Measurements from ENCODE around the gene MSH5. TPM values are rescaled to one million over a fixed set of nuclear protein-coding genes. Genes with fewer than 3 reads are reported as not detected.

The MSH5 gene
- total RNA-seq, 1 experiment from 2014 or later = 51.0 TPM

GRCh38 chr6:31768363-31769257 is 28.8 kb downstream of the MSH5 start:
- Mint-ChIP-seq H3K4me3 (ENCODE audit: unreplicated experiment) (no peak overlapping the region), H3K36me3 (ENCODE audit: insufficient read depth, unreplicated experiment) (peaks cover 5% of the 10 kb centered on the region), H3K9me3 (ENCODE audit: unreplicated experiment) (no peaks in the 10 kb centered on the region), H3K27ac (ENCODE audit: unreplicated experiment) (no peak overlapping the region), H3K4me1 (ENCODE audit: low read depth, unreplicated experiment) (peaks cover 12% of the 10 kb centered on the region), H3K27me3 (ENCODE audit: insufficient read depth, unreplicated experiment) (no peaks in the 10 kb centered on the region)
- no peak for DNase-seq
- H3K4me3 ChIP-seq (ENCODE audit: low read depth, low read length) = no peak overlapping the region
- no TSS peak for BruUV-seq (replicated peaks)
- intact Hi-C loops (cut with micrococcal nuclease; ENCODE audit: unreplicated experiment) = loop anchor here (1.0 kb wide), 3 partner anchors 39 to 95 kb away; partner anchors contain the start of gene DDAH2
- CTCF ChIA-PET = interaction anchor here (1.3 to 2.5 kb wide), 5 partner anchors 23 to 88 kb away, joined by 4 to 32 read pairs (median 14); partner anchors contain the start of genes DDAH2, LY6G5C and MSH5
- 0 out of 2 replicates have a peak, but pooled peaks cover 1% of the 10 kb centered on the region for H3K36me3 ChIP-seq (ENCODE audit: control insufficient read depth, insufficient read depth, low read length)
- no peaks in the 10 kb centered on the region for H3K27me3 ChIP-seq (replicated peaks; ENCODE audit: control insufficient read depth, insufficient read depth, low read length)
- no peaks in the 10 kb centered on the region for H3K9me3 ChIP-seq
- H3K4me1 ChIP-seq = peaks cover 15% of the 10 kb centered on the region
- POLR2A ChIA-PET = interaction anchor here (1.3 to 1.8 kb wide), 3 partner anchors 28 to 39 kb away, joined by 6 to 10 read pairs (median 8); partner anchors contain the start of genes DDAH2 and MSH5
- no peak for TF ChIP-seq CTCF (IDR thresholded peaks at IDR 0.05; ENCODE audit: insufficient read depth in 1 of 2, low read depth in 1 of 2, low read length in 1 of 2, severe bottlenecking in 1 of 2, unreplicated experiment in 1 of 2)

- no peaks in the 10 kb centered on the region for H3K27me3 ChIP-seq (replicated peaks; ENCODE audit: control insufficient read depth, insufficient read depth, low read length)
- TF ChIP-seq CTCF (IDR thresholded peaks at IDR 0.05; ENCODE audit: insufficient read depth in 1 of 2, low read depth in 1 of 2, low read length in 1 of 2, severe bottlenecking in 1 of 2, unreplicated experiment in 1 of 2) = peak; percentile 85 to 87
- no peak overlapping the region for H3K4me3 ChIP-seq (ENCODE audit: low read depth, low read length)
- no peaks in the 10 kb centered on the region for H3K27me3 Mint-ChIP-seq (ENCODE audit: insufficient read depth, unreplicated experiment)
- ChIA-PET CTCF (interaction anchor here (0.5 to 2.5 kb wide), 26 partner anchors 9 to 189 kb away, joined by 3 to 32 read pairs (median 4); partner anchors contain the start of genes ABHD16A, C6orf47, DDAH2 and HSPA1B), POLR2A (interaction anchor here (0.6 to 1.8 kb wide), 4 partner anchors 20 to 40 kb away, joined by 3 to 10 read pairs (median 7); partner anchors contain the start of genes DDAH2 and MSH5)
- H3K9me3 ChIP-seq = no peaks in the 10 kb centered on the region
- no peaks in the 10 kb centered on the region for H3K36me3 ChIP-seq (ENCODE audit: control insufficient read depth, insufficient read depth, low read length)
- H3K4me1 ChIP-seq = peaks cover 15% of the 10 kb centered on the region
- no peaks in the 10 kb centered on the region for H3K9me3 Mint-ChIP-seq (ENCODE audit: unreplicated experiment)
- peaks cover 8% of the 10 kb centered on the region for H3K4me1 Mint-ChIP-seq (ENCODE audit: low read depth, unreplicated experiment)
- no peak overlapping the region for H3K27ac Mint-ChIP-seq (ENCODE audit: unreplicated experiment)
- peak; percentile 85 to 89 for DNase-seq
- no peaks in the 10 kb centered on the region for H3K36me3 Mint-ChIP-seq (ENCODE audit: insufficient read depth, unreplicated experiment)
- no TSS peak for BruUV-seq (replicated peaks)
- intact Hi-C loops (cut with micrococcal nuclease; ENCODE audit: unreplicated experiment) = loop anchor here (1.0 kb wide), 3 partner anchors 41 to 93 kb away; partner anchors contain the start of gene DDAH2
- H3K4me3 Mint-ChIP-seq (ENCODE audit: unreplicated experiment) = no peak overlapping the region
Measured at GRCh38 chr6:31769684-31770371, 30.0 kb downstream of the MSH5 start.

GRCh38 chr6:31770860-31771259 is 31.1 kb downstream of the MSH5 start:
- BruUV-seq (replicated peaks) = no TSS peak
- ChIA-PET CTCF (interaction anchor here (1.4 to 2.5 kb wide), 4 partner anchors 32 to 57 kb away, joined by 3 to 32 read pairs (median 17); partner anchors contain the start of genes DDAH2, HSPA1B and MSH5), POLR2A (interaction anchor here (0.6 to 0.7 kb wide), 2 partner anchors 25 to 30 kb away, joined by 3 to 4 read pairs; no protein-coding TSS in a partner anchor)
- Histone ChIP-seq H3K4me1 (peaks cover 15% of the 10 kb centered on the region), H3K4me3 (ENCODE audit: low read depth, low read length) (no peak overlapping the region), H3K27me3 (replicated peaks; ENCODE audit: control insufficient read depth, insufficient read depth, low read length) (no peaks in the 10 kb centered on the region), H3K36me3 (ENCODE audit: control insufficient read depth, insufficient read depth, low read length) (no peaks in the 10 kb centered on the region), H3K9me3 (no peaks in the 10 kb centered on the region)
- no peak for DNase-seq
- H3K27me3 Mint-ChIP-seq (ENCODE audit: insufficient read depth, unreplicated experiment) = no peaks in the 10 kb centered on the region
- no peaks in the 10 kb centered on the region for H3K36me3 Mint-ChIP-seq (ENCODE audit: insufficient read depth, unreplicated experiment)
- no peak overlapping the region for H3K4me3 Mint-ChIP-seq (ENCODE audit: unreplicated experiment)
- intact Hi-C loops (cut with micrococcal nuclease; ENCODE audit: unreplicated experiment) = no loop called here
- no peak overlapping the region for H3K27ac Mint-ChIP-seq (ENCODE audit: unreplicated experiment)
- no peaks in the 10 kb centered on the region for H3K9me3 Mint-ChIP-seq (ENCODE audit: unreplicated experiment)
- peaks cover 8% of the 10 kb centered on the region for H3K4me1 Mint-ChIP-seq (ENCODE audit: low read depth, unreplicated experiment)
- no peak for TF ChIP-seq CTCF (IDR thresholded peaks at IDR 0.05; ENCODE audit: insufficient read depth in 1 of 2, low read depth in 1 of 2, low read length in 1 of 2, severe bottlenecking in 1 of 2, unreplicated experiment in 1 of 2)

All from Caco-2 (cell line).